Measurements from ENCODE around the gene PSAPL1. TPM values are rescaled to one million over a fixed set of nuclear protein-coding genes. Genes with fewer than 3 reads are reported as not detected.

PSAPL1 gene
- total and polyA plus RNA-seq, 2 of the 8 experiments (the other 6 are each of a cell fraction or from before 2014, with no cell fraction given) = 0.03 TPM; not detected in 1

DNA sequence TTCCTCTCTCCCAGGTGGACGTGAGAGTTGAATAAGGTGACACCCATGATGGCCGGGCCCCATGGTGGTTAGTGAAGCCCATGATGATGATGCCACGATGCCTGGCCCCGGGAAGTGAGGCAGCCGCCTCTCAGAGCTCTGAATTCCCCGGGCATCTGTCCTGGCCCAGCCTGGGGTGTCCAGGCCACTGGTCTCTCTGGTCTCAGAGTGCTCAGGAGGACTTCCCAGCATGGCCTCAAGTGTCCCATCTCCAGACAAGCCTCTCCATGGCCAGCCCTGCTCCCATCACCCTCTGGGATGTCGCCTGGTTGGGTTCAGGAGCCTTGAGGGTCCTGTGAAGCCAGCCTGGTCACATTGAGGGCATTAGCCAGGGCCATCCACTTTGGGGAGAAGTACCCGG lies 24.7 kb upstream of the PSAPL1 start (continued):
- no peak for TF ChIP-seq SIX5 (IDR thresholded peaks at IDR 0.05; ENCODE audit: low read depth, low read length)
- no peak for TF ChIP-seq ASH2L (IDR thresholded peaks at IDR 0.05; ENCODE audit: low read length)
- no peak for TF ChIP-seq TAF1 (IDR thresholded peaks at IDR 0.05; ENCODE audit: low read depth, low read length)
- TF ChIP-seq ZNF274 (IDR thresholded peaks at IDR 0.05; ENCODE audit: borderline replicate concordance, extremely low read depth, low read length) = no peak

Measured in H1 (cell line).